HepG2 (cell line): ENCODE results near the gene COL8A1. TPM values are rescaled to one million over a fixed set of nuclear protein-coding genes. Genes with fewer than 3 reads are reported as not detected.

ENCODE experiments used
- AKAP8 ChIP-seq: sonication (generic); formaldehyde crosslinking; IDR thresholded peaks from 2 replicates; pipeline ENCODE4 v1.5.1; 2020; ENCODE audit warnings: mild to moderate bottlenecking, missing genetic modification reagents
- ARID2 ChIP-seq: sonication (generic); formaldehyde crosslinking; IDR thresholded peaks from 2 replicates; pipeline ENCODE4 v1.8.1; 2022; ENCODE audit warnings: mild to moderate bottlenecking, missing genetic modification reagents, borderline replicate concordance
- BRD4 ChIP-seq: sonication (generic); formaldehyde crosslinking; IDR thresholded peaks from 2 replicates; pipeline ENCODE4 v1.4.0; 2020; ENCODE audit warnings: missing genetic modification reagents
- FOXK1 ChIP-seq: sonication (generic); formaldehyde crosslinking; IDR thresholded peaks from 2 replicates; pipeline ENCODE4 v1.4.0; 2020; ENCODE audit warnings: low read depth, missing genetic modification reagents, borderline replicate concordance
- HOXA3 ChIP-seq: sonication (generic); formaldehyde crosslinking; IDR thresholded peaks from 2 replicates; pipeline ENCODE4 v1.5.0; 2020; ENCODE audit warnings: missing genetic modification reagents
- KLF9 ChIP-seq: IDR thresholded peaks from 2 replicates; pipeline ENCODE4 v1.6.1; 2016; ENCODE audit warnings: low read depth
- KMT2B ChIP-seq: IDR thresholded peaks from 2 replicates; pipeline ENCODE4 v1.6.1; 2016; ENCODE audit warnings: missing genetic modification reagents, missing compliant biosample characterization
- MAFF ChIP-seq: IDR thresholded peaks from 2 replicates; pipeline ENCODE4 v1.6.1; 2011; ENCODE audit warnings: low read depth, low read length, improper control_type of control experiment
- MYNN ChIP-seq: sonication (generic); formaldehyde crosslinking; IDR thresholded peaks from 2 replicates; pipeline ENCODE4 v1.4.0; 2020; ENCODE audit warnings: mild to moderate bottlenecking, low read depth, missing genetic modification reagents
- PAWR ChIP-seq: sonication (generic); formaldehyde crosslinking; IDR thresholded peaks from 2 replicates; pipeline ENCODE4 v1.4.0; 2020; ENCODE audit warnings: missing genetic modification reagents, mild to moderate bottlenecking, borderline replicate concordance
- RFX3 ChIP-seq: IDR thresholded peaks from 2 replicates; pipeline ENCODE4 v1.6.1; 2016; ENCODE audit warnings: missing biosample characterization, missing genetic modification reagents
- SMAD1 ChIP-seq: sonication (generic); formaldehyde crosslinking; IDR thresholded peaks from 2 replicates; pipeline ENCODE4 v1.4.0; 2020; ENCODE audit warnings: missing genetic modification reagents, low read depth, mild to moderate bottlenecking, borderline replicate concordance
- ZNF205 ChIP-seq: IDR thresholded peaks from 2 replicates; pipeline ENCODE4 v1.6.1; 2018; ENCODE audit warnings: missing biosample characterization, missing genetic modification reagents
- ZNF263 ChIP-seq: sonication (generic); formaldehyde crosslinking; IDR thresholded peaks from 2 replicates; pipeline ENCODE4 v1.4.0; 2020; ENCODE audit warnings: missing genetic modification reagents
- ZNF44 ChIP-seq: sonication (generic); formaldehyde crosslinking; IDR thresholded peaks from 2 replicates; pipeline ENCODE4 v1.5.1; 2020; ENCODE audit warnings: mild to moderate bottlenecking, missing genetic modification reagents
- ZSCAN29 ChIP-seq: sonication (generic); formaldehyde crosslinking; conservative IDR thresholded peaks from 2 replicates; pipeline ENCODE4 v1.4.0; 2020; ENCODE audit warnings: mild to moderate bottlenecking, missing genetic modification reagents
- polyA plus RNA-seq, 8 experiments: library from polyadenylated mRNA; depleted of rRNA in 3 of 8; stranded (reverse) in 7 of 8; unstranded in 1 of 8; fragments of >200 nt; fragmentation: Illumina TruSeq in 4 of 8; extraction: Trizol in 4 of 8; gene quantifications; 2 replicates each; pipeline versions ENCODE4 v1.2.1 to v1.2.3, GENCODE V29; 2011 to 2016; ENCODE audit warnings: low read depth in 4 of 8, missing spikeins in 1 of 8, mixed read lengths in 1 of 8; ENCODE audit not compliant: insufficient read depth in 1 of 8
- total RNA-seq, 5 experiments: library from RNA; depleted of rRNA; stranded (reverse); fragments of >200 nt; fragmentation: Illumina TruSeq; extraction: Trizol; gene quantifications; 2 replicates each; pipeline ENCODE4 v1.2.3, GENCODE V29; 2016; ENCODE audit warnings: low read depth in 1 of 5
- TF ChIP-seq, protein P1 (sequence below): sonication (generic); formaldehyde crosslinking; IDR thresholded peaks from 2 replicates; pipeline ENCODE4 v1.8.1; 2023; ENCODE audit warnings: mild to moderate bottlenecking, inconsistent platforms, moderate library complexity, missing genetic modification reagents, borderline replicate concordance
- TF ChIP-seq, protein P2 (sequence below): sonication (generic); formaldehyde crosslinking; IDR thresholded peaks from 2 replicates; pipeline ENCODE4 v1.8.1; 2022; ENCODE audit warnings: low read depth, mild to moderate bottlenecking, missing genetic modification reagents
- TF ChIP-seq, protein P3 (sequence below): sonication (generic); formaldehyde crosslinking; IDR thresholded peaks from 2 replicates; pipeline ENCODE4 v1.4.0; 2020; ENCODE audit warnings: missing genetic modification reagents, mild to moderate bottlenecking, borderline replicate concordance
- TF ChIP-seq, protein P4 (sequence below): sonication (generic); formaldehyde crosslinking; IDR thresholded peaks from 2 replicates; pipeline ENCODE4 v1.5.0; 2020; ENCODE audit warnings: missing genetic modification reagents
- TF ChIP-seq, protein P5 (sequence below): sonication (generic); formaldehyde crosslinking; IDR thresholded peaks from 2 replicates; pipeline ENCODE4 v1.4.0; 2020; ENCODE audit warnings: mild to moderate bottlenecking, missing genetic modification reagents

Gene COL8A1
- total and polyA plus RNA-seq, 2 of the 13 experiments (the other 11 are each of a cell fraction or from before 2014, with no cell fraction given), result not detected

DNA sequence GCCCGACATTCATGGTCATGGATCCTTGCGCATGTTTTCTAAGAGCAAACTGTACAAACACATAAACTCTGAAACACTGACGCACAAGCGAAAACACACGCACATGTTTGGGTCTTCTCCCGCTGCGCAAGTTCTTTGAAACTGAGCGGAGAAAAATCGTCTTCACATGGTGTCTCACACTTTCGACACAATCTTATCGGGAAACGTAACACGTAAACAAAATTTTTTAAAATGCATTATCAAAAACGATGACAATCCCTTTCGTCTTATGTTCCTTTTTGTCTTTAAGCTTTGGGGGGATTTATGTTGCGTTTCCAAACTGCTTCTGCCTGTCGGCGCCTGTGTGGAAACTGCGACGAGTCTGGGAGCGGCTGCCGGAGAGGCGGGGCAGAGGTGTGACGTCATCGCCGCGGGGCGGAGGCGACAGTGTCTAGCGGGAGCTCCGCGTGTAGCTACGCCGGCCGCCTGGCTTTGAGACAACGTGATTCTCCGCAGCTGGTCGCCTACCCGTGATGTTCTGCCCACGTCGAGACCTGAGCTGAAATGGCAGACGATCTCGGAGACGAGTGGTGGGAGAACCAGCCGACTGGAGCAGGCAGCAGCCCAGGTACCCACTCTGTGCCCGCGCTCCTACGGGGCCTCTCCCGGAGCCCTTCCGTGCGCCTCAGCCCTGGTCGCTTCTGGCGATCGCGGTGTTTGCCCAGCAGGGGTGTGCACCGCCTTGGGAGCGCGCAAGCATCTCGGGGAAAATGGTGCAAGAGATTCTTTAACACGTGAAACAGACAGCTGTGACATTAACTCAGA lies 179.2 kb downstream of the COL8A1 start, which contains the start of gene CMSS1 (continued):
- no peak for TF ChIP-seq ZNF263
- TF ChIP-seq, protein P1, sequence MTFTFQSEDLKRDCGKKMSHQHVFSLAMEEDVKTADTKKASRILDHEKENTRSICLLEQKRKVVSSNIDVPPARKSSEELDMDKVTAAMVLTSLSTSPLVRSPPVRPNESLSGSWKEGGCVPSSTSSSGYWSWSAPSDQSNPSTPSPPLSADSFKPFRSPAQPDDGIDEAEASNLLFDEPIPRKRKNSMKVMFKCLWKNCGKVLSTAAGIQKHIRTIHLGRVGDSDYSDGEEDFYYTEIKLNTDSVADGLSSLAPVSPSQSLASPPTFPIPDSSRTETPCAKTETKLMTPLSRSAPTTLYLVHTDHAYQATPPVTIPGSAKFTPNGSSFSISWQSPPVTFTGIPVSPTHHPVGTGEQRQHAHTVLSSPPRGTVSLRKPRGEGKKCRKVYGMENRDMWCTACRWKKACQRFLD (CRISPR knock-in tag), result 0 out of 2 replicates have a peak, but pooled peaks have one; percentile 54
- TF ChIP-seq, protein P2, sequence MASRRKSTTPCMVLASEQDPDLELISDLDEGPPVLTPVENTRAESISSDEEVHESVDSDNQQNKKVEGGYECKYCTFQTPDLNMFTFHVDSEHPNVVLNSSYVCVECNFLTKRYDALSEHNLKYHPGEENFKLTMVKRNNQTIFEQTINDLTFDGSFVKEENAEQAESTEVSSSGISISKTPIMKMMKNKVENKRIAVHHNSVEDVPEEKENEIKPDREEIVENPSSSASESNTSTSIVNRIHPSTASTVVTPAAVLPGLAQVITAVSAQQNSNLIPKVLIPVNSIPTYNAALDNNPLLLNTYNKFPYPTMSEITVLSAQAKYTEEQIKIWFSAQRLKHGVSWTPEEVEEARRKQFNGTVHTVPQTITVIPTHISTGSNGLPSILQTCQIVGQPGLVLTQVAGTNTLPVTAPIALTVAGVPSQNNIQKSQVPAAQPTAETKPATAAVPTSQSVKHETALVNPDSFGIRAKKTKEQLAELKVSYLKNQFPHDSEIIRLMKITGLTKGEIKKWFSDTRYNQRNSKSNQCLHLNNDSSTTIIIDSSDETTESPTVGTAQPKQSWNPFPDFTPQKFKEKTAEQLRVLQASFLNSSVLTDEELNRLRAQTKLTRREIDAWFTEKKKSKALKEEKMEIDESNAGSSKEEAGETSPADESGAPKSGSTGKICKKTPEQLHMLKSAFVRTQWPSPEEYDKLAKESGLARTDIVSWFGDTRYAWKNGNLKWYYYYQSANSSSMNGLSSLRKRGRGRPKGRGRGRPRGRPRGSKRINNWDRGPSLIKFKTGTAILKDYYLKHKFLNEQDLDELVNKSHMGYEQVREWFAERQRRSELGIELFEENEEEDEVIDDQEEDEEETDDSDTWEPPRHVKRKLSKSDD, result peak; percentile 93
- TF ChIP-seq ARID2 (CRISPR knock-in tag), result no peak
- TF ChIP-seq, protein P3, sequence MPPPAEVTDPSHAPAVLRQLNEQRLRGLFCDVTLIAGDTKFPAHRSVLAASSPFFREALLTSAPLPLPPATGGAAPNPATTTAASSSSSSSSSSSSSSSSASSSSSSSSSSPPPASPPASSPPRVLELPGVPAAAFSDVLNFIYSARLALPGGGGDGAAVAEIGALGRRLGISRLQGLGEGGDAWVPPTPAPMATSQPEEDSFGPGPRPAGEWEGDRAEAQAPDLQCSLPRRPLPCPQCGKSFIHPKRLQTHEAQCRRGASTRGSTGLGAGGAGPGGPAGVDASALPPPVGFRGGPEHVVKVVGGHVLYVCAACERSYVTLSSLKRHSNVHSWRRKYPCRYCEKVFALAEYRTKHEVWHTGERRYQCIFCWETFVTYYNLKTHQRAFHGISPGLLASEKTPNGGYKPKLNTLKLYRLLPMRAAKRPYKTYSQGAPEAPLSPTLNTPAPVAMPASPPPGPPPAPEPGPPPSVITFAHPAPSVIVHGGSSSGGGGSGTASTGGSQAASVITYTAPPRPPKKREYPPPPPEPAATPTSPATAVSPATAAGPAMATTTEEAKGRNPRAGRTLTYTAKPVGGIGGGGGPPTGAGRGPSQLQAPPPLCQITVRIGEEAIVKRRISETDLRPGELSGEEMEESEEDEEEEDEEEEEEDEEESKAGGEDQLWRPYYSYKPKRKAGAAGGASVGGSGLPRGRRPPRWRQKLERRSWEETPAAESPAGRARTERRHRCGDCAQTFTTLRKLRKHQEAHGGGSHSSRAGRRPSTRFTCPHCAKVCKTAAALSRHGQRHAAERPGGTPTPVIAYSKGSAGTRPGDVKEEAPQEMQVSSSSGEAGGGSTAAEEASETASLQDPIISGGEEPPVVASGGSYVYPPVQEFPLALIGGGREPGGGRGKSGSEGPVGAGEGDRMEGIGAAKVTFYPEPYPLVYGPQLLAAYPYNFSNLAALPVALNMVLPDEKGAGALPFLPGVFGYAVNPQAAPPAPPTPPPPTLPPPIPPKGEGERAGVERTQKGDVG (CRISPR knock-in tag), result peak; percentile 67; the same call in 1 of the 2 replicates
- TF ChIP-seq, protein P4, sequence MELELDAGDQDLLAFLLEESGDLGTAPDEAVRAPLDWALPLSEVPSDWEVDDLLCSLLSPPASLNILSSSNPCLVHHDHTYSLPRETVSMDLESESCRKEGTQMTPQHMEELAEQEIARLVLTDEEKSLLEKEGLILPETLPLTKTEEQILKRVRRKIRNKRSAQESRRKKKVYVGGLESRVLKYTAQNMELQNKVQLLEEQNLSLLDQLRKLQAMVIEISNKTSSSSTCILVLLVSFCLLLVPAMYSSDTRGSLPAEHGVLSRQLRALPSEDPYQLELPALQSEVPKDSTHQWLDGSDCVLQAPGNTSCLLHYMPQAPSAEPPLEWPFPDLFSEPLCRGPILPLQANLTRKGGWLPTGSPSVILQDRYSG (CRISPR knock-in tag), result peak; percentile 90; the same call in 1 of the 2 replicates
- TF ChIP-seq FOXK1, result peak; percentile 57; the same call in 1 of the 2 replicates
- TF ChIP-seq MYNN (CRISPR knock-in tag), result no peak
- TF ChIP-seq PAWR (CRISPR knock-in tag), result 0 out of 2 replicates have a peak, but pooled peaks have one; percentile 60
- no peak for TF ChIP-seq RFX3 (CRISPR knock-in tag)
- TF ChIP-seq, protein P5, sequence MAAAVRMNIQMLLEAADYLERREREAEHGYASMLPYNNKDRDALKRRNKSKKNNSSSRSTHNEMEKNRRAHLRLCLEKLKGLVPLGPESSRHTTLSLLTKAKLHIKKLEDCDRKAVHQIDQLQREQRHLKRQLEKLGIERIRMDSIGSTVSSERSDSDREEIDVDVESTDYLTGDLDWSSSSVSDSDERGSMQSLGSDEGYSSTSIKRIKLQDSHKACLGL (CRISPR knock-in tag), result peak; percentile 96; the same call in 1 of the 2 replicates
- TF ChIP-seq MAFF, result peak; percentile 65
- 0 out of 2 replicates have a peak, but pooled peaks have one; percentile 44 for TF ChIP-seq ZSCAN29 (CRISPR knock-in tag)
- TF ChIP-seq ZNF205 (CRISPR knock-in tag), result peak; percentile 5; the same call in 1 of the 2 replicates
- TF ChIP-seq KLF9 (CRISPR knock-in tag), result no peak
- no peak for TF ChIP-seq ZNF44
- TF ChIP-seq HOXA3, result peak; percentile 98
- no peak for TF ChIP-seq SMAD1
- peak; percentile 100 for TF ChIP-seq KMT2B (CRISPR knock-in tag)
- peak; percentile 50; the same call in 1 of the 2 replicates for TF ChIP-seq BRD4 (CRISPR knock-in tag)
- TF ChIP-seq AKAP8 (CRISPR knock-in tag), result peak; percentile 74; the same call in 1 of the 2 replicates
